WTC11 (cell line): ENCODE measurements around the gene GATAD2A. TPM values are rescaled to one million over a fixed set of nuclear protein-coding genes. Genes with fewer than 3 reads are reported as not detected.
A peak's percentile ranks its signal among the peaks of the same experiment; 100 is the strongest.

ENCODE experiments used
- ATAC-seq: fragments of 200-7000 bp; cut with Tn5 transposase; 2 replicates; pipeline ENCODE4 v1.10.0; 2021; ENCODE audit warnings: mild to moderate bottlenecking, moderate library complexity
- CTCF ChIA-PET: fragments of 300-600 bp; sonication (Branson Sonifier 250); formaldehyde crosslinking; loops from one replicate; lab custom pipeline; 2021; ENCODE audit warnings: antibody characterized with exemption; lab: Charles Lee
- POLR2A ChIA-PET: fragments of 350-600 bp; sonication (Branson Sonifier 250); formaldehyde crosslinking; loops from one replicate; lab custom pipeline; 2021; ENCODE audit warnings: antibody characterized with exemption; lab: Charles Lee
- DNase-seq: peaks from one replicate; pipeline ENCODE4 v3.0.0; 2021; ENCODE audit warnings: low spot score
- H3K27ac Mint-ChIP-seq: 2 replicates; pipeline ENCODE4 v1.8.0; 2021; ENCODE audit warnings: mixed read lengths
- H3K27me3 Mint-ChIP-seq: 2 replicates; pipeline ENCODE4 v1.8.0; 2021; ENCODE audit warnings: low read depth, mild to moderate bottlenecking, moderate library complexity, mixed read lengths
- H3K36me3 Mint-ChIP-seq: 2 replicates; pipeline ENCODE4 v1.8.0; 2021; ENCODE audit warnings: mixed read lengths
- H3K4me1 Mint-ChIP-seq: 2 replicates; pipeline ENCODE4 v1.8.0; 2022; ENCODE audit warnings: mixed read lengths
- H3K4me3 Mint-ChIP-seq: 2 replicates; pipeline ENCODE4 v1.8.0; 2021; ENCODE audit warnings: mild to moderate bottlenecking, moderate library complexity, mixed read lengths
- H3K9me3 Mint-ChIP-seq: 2 replicates; pipeline ENCODE4 v1.8.0; 2021; ENCODE audit warnings: mixed read lengths
- AR ChIP-seq: fragments of 250-450 bp; sonication (Bioruptor Pico); IDR thresholded peaks from 2 replicates; pipeline ENCODE4 v1.9.0; 2021; ENCODE audit warnings: mild to moderate bottlenecking
- ATF6 ChIP-seq: sonication (generic); formaldehyde crosslinking; IDR thresholded peaks from 2 replicates; pipeline ENCODE4 v1.8.1; 2023; ENCODE audit warnings: mild to moderate bottlenecking, missing genetic modification reagents
- CREM ChIP-seq: sonication (generic); formaldehyde crosslinking; IDR thresholded peaks from 2 replicates; pipeline ENCODE4 v1.8.1; 2022; ENCODE audit warnings: mild to moderate bottlenecking, missing genetic modification reagents, moderate library complexity
- CTCF ChIP-seq: fragments of 200-600 bp; IDR thresholded peaks from 2 replicates; pipeline ENCODE4 v1.8.0; 2022; ENCODE audit warnings: antibody characterized with exemption
- E2F1 ChIP-seq: sonication (generic); formaldehyde crosslinking; IDR thresholded peaks from 2 replicates; pipeline ENCODE4 v1.8.0; 2022; ENCODE audit warnings: mild to moderate bottlenecking, missing genetic modification reagents
- ETV6 ChIP-seq: sonication (generic); formaldehyde crosslinking; IDR thresholded peaks from 2 replicates; pipeline ENCODE4 v1.8.1; 2022; ENCODE audit warnings: mild to moderate bottlenecking, missing genetic modification reagents
- FOXK1 ChIP-seq: sonication (generic); formaldehyde crosslinking; IDR thresholded peaks from 2 replicates; pipeline ENCODE4 v1.8.0; 2022; ENCODE audit warnings: mild to moderate bottlenecking, moderate library complexity, missing genetic modification reagents
- IRF1 ChIP-seq: sonication (generic); formaldehyde crosslinking; IDR thresholded peaks from 2 replicates; pipeline ENCODE4 v1.8.0; 2023; ENCODE audit warnings: missing genetic modification reagents
- IRF2 ChIP-seq: sonication (generic); formaldehyde crosslinking; IDR thresholded peaks from 2 replicates; pipeline ENCODE4 v1.8.0; 2022; ENCODE audit warnings: low read depth, missing genetic modification reagents, borderline replicate concordance
- NFYB ChIP-seq: sonication (generic); formaldehyde crosslinking; conservative IDR thresholded peaks from 2 replicates; pipeline ENCODE4 v1.8.0; 2022; ENCODE audit warnings: low read depth, missing genetic modification reagents
- NR3C1 ChIP-seq: sonication (generic); formaldehyde crosslinking; conservative IDR thresholded peaks from 2 replicates; pipeline ENCODE4 v1.8.1; 2023; ENCODE audit warnings: low read depth, mild to moderate bottlenecking, missing genetic modification reagents
- PRRX2 ChIP-seq: fragments of 250-450 bp; sonication (Bioruptor Pico); IDR thresholded peaks from 2 replicates; pipeline ENCODE4 v1.8.0; 2021; ENCODE audit warnings: mild to moderate bottlenecking
- RELA ChIP-seq: sonication (generic); formaldehyde crosslinking; IDR thresholded peaks from 2 replicates; pipeline ENCODE4 v1.8.1; 2022; ENCODE audit warnings: missing genetic modification reagents, mild to moderate bottlenecking, borderline replicate concordance
- SP1 ChIP-seq: sonication (generic); formaldehyde crosslinking; conservative IDR thresholded peaks from 2 replicates; pipeline ENCODE4 v1.8.1; 2022; ENCODE audit warnings: missing genetic modification reagents
- STAT6 ChIP-seq: sonication (generic); formaldehyde crosslinking; conservative IDR thresholded peaks from 2 replicates; pipeline ENCODE4 v1.8.1; 2023; ENCODE audit warnings: mild to moderate bottlenecking, low read depth, missing genetic modification reagents, moderate library complexity
- USF1 ChIP-seq: sonication (generic); formaldehyde crosslinking; IDR thresholded peaks from 2 replicates; pipeline ENCODE4 v1.8.0; 2022; ENCODE audit warnings: mild to moderate bottlenecking, missing genetic modification reagents
- ZNF138 ChIP-seq: sonication (generic); formaldehyde crosslinking; conservative IDR thresholded peaks from 2 replicates; pipeline ENCODE4 v1.8.1; 2022; ENCODE audit warnings: mild to moderate bottlenecking, moderate library complexity, missing genetic modification reagents
- ZNF281 ChIP-seq: sonication (generic); formaldehyde crosslinking; IDR thresholded peaks from 2 replicates; pipeline ENCODE4 v1.8.0; 2023; ENCODE audit warnings: mild to moderate bottlenecking, missing genetic modification reagents
- total RNA-seq: library from RNA; stranded (reverse); gene quantifications from 3 replicates; pipeline ENCODE4 v1.2.3, GENCODE V29; 2021

Gene GATAD2A
- total RNA-seq, 1 experiment from 2014 or later: 209 TPM

GRCh38 chr19:19486343-19487076, 81.0 kb downstream of the GATAD2A start:
- no peaks in the 10 kb centered on the region for H3K27me3 Mint-ChIP-seq
- peaks cover 59% of the 10 kb centered on the region for H3K4me1 Mint-ChIP-seq
- H3K27ac Mint-ChIP-seq: peak overlapping the region; percentile 76; the same call in 1 of the 2 replicates
- DNase-seq: no peak
- TF ChIP-seq ZNF138 (CRISPR knock-in tag) (no peak), ATF6 (no peak), SP1 (CRISPR knock-in tag) (no peak), RELA (CRISPR knock-in tag) (no peak), USF1 (CRISPR knock-in tag) (no peak), E2F1 (CRISPR knock-in tag) (no peak), ETV6 (CRISPR knock-in tag) (no peak), IRF1 (no peak), CTCF (no peak), STAT6 (CRISPR knock-in tag) (no peak), NFYB (CRISPR knock-in tag) (no peak), IRF2 (CRISPR knock-in tag) (no peak), AR (CRISPR knock-in tag) (no peak), FOXK1 (CRISPR knock-in tag) (no peak), PRRX2 (CRISPR knock-in tag) (no peak), NR3C1 (no peak), ZNF281 (no peak), CREM (CRISPR knock-in tag) (no peak)
- TF ChIP-seq, all 79 proteins: peak for 0
- no peak for ATAC-seq
- Mint-ChIP-seq H3K9me3 (no peaks in the 10 kb centered on the region), H3K36me3 (peaks cover 8% of the 10 kb centered on the region), H3K4me3 (no peak overlapping the region)
- ChIA-PET POLR2A (interaction anchor here (0.5 to 2.2 kb wide), 2 partner anchors 81 to 481 kb away, joined by 3 to 5 read pairs; partner anchors contain the start of gene GATAD2A), CTCF (interaction anchor here (1.6 to 2.5 kb wide), 2 partner anchors 11 to 120 kb away, joined by 7 to 10 read pairs; no protein-coding TSS in a partner anchor)
